ENCODE measurements around the gene S100A7.

Gene S100A7

DNA sequence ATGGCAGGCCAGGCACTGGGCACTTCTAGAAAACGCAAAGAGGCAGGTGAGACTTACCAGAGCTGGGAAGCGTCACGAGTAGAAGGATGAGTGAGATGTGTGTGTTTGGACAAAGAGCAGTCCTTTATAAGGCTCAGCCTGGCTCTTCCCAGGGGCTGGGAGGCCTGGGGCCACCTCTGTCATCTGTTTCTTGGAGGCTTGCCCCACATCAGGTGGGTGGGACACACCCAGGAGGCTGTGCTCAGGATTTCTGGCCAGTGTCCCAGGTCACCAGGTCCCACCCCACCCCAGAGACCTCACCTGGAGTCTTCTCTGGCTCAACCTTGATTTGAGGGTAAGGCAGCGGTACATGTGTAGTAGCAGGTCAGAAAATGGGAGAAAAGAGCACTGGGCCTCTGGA lies at the start of gene S100A7:
TSS of gene S100A7 (minus strand) at position 101 of the 400 bp plus-strand sequence. CDS start 1,638 bp downstream, outside the sequence.
- no peak for DNase-seq

DNA sequence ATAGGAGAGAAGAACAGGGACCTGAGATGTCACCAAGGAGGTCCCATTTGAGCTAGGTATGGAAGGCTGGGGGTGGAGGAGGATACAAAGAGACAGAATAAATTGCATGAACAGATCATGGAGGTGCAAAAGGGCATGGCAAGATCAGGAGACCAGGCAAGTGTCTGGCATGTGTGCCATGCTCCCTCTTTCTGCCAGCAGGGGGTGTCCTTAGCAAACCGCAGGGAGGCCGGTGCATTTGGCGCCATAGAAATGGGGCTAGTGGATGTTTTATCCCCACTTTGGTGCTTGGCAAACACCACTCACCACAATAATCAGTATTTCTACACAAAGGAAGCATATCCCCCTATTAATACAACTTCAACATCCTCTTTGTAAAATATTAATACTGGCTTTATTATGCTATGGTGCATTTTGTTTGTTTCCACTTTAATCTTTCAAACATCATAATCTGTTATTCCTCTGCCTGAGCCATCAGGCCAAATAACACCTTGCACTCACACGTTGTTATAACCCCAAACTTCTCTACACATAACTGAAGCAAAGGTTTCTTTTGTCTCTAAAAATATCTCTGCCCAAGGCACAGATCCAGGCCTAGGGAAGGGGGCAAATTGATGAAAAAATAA lies 49.4 kb upstream of the S100A7 start:
- DNase-seq: no peak

DNA sequence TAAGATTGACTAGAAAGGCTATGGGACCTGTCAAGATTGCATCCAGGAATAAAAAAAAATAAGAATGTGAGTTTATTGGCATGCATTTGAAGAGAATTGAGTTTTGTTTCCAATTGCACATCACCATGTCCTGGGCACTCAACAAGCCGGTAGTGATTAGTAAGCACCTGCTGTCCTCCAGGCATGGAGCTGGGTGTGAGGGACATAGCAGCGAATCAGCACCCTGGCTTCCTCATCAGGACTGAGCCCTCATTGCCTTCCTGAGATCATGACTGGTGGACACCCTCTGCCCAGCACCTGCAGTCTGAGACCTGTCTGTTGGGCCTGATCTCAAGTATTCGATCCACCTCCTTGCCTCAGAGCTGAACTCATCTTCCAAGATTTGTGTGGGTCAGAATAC lies 48.6 kb upstream of the S100A7 start:
- no peak for DNase-seq

DNA sequence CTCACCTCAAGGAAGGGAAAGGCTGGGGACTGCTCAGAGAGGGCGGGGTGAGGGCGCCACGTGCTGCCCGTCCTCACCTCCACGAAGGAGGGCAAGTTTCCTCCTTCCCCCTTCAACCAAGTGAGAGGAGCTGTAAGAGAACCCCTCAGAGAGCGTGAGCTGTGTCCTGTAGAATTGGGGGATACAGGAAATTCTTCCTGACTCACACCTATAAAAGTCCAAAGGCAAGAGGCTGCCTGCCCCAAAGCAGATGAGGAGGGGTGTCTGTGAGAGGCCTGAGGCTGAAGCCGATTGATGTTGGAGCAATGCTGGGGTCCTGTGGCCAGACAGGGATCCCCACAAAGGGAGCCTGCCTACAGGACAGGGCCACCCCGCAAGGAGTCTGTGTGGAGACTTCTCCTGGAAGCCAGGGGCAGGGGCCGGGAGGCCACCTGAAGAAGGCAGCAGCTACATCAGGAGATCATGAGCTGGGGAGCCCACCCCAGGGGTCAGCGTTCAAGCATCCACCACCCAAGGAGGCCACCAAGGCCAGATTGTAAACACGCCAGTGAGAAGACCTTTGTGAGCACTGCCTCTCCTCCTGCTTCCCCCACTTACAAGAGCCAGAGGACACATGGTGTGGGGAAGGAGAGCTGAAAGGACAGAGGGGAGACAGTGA lies 47.6 kb upstream of the S100A7 start:
- DNase-seq: no peak

DNA sequence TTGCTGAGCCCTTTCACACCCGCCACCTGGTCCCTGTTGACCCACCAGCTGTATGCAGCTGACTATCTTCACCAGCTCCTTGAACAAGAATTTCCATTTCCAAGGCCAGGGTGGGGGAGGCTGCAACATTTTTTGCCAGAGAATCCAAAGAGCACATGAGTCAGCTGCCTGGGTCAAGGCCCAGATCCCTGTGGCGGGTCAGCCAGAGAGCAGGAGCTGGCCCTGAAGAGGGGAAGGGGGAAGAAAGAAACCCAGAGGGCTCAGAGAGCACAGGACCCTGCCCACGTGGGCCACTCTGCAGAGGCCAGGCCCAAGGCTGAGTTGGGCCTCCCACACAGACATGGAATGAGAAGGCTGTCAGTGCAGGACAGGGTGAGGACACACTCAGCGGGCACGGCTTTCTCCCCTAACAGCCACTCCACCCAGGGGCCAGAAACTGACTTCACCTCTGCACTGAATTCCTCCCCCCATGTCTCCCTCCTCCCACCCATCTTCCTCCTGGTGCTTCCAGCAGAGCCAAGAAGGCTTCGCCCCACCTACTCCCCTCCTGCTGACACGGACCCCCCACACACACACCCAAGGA lies 46.5 kb upstream of the S100A7 start:
- no peak for DNase-seq

DNA sequence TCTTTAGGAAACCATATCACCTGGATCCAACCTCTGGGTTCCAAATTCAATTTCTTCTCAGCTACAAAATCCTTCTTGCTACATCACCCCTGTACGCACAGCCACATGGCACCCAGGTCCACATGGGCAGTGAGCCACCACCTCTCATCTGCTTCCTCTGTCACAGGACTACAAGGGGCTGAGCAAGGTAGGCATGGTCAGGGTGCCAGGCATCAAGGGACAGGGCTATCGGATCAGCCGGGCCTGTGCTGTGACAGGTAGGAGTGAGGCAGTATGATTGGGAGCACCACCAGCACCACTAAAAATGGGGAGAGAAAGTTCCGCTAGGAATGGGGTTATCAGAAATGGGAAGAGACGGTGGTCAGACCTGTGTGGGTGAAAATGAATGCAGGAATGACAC lies 45.9 kb upstream of the S100A7 start:
- no peak for DNase-seq

DNA sequence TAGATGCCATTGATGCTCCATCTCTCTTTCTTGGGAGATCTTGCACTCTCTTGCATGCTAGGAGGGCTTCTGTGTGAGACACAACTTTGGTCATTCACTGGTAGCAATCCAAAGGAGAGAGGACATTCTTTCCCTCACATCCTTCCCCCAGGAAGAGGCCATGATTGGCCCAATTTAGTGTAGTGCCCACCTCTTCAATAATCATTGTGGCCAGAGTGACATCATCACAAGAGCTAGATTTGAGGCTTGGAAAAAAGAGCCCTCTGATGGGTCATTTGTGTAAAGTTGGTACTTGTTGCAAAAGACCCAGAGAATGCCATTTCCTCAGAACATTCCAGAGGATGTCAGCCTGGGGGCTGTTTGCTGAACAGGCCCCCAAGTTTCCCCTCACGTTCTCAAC lies 45.1 kb upstream of the S100A7 start:
- no peak for DNase-seq

DNA sequence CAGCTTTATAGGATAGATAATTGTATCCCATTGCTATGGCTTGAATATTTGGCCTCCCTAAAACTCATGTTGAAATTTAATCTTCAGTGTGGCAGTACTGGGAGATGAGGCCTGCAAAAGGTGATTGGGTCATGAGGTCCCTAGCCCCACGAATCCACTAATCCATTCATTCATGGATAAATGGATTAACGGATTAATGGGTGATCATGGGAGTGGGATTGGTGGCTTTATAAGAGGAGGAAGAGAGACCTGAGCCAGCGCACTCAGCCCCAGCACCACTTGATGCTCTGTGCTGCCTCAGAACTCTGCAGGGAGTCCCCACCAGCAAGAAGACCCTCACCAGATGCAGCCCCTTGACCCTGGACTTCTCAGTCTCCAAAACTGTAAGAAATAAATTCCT lies 43.3 kb upstream of the S100A7 start:
- no peak for DNase-seq

DNA sequence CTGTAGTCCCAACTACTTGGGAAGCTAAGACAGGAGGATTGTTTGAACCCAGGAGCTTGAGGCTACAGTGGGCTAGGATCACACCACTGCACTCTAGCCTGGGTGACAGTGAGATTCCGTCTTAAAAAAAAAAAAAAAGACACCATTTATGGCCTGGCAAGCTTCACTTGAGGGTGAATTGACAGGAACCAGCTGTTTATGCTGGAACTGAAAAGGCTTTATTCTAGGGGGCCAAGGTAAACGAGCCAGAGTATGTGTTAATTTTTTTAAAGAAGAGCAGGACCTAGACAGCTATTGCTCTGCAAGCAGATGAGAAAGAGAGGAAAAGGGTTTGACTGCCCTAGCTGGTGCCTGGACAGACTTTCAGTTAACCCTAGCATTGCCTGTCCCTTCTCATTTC lies 38.3 kb upstream of the S100A7 start:
- no peak for DNase-seq

DNA sequence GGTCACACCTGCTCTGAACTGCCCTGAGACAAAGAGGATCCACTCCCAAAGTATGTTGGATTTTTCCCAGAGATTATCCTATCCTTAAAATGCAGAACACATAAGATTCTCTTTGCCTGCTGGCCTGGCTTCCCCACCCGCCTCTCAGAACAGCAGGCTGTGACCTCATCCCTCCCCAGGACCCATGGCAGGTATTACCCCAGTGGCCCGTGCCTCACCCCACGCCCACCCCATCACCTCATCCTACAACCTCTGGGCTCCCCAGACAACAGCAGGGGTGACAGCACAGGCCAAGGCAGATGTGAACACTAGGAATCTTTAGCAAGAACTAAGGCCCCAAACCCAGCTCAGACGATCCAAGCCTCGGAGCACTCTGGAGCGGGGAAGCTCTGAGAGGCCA lies 35.1 kb upstream of the S100A7 start:
- no peak for DNase-seq

DNA sequence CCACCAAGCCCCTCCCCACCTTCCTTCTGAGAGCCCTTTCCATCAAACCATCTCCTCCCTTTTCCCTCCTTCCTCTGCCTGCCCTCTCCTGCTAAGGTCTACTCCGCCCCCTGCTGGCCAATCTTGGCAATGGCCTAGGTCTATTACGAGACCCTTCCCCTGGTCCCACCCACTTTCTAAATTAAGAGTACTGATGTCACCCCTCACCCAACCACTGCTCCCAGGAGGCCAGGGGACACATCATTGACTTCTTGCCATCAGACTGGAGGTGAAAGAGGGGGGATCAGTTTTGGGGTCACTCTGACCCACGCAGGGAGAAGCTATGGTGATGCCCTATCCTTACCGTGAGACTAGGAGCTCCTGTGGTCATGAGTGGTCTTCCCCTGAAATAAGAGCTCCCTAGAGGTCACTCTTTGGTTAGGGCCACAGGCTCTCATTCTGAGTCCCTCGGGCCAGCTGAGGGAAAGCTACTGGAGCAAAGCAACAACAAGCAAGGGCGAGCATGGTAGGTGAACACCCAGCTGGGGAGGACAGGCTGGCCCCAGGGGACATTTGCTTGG lies 34.6 kb upstream of the S100A7 start:
- DNase-seq: peak; percentile 52

DNA sequence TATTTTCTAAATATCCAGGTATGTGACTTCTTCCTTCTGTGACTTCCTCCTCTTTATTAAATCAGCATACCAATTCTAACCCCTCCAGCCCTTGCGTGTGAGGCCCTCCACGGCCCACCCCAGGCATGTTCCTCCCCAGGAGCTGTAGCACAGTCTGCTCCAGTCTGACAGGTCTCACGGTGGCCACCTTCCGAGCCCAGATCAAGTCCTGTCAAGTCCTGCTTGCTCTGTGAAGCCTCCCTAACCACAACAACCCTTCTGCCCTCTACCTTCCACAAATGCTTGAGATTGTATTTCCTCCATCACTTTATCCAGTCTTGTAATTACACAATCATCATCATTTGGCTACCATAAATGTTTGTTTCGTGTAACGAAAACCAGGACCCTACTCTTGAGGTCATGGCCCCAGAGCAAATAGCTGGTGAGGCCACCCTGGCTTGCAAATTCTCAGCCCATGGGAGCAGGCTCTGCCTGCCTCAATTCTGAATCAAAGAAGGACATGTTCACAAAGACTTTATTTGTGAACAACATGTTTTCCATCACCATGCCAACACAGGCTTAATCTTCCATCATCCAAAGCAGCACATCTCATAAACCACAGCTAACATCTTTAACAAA lies 33.0 kb upstream of the S100A7 start:
- DNase-seq: peak; percentile 55

DNA sequence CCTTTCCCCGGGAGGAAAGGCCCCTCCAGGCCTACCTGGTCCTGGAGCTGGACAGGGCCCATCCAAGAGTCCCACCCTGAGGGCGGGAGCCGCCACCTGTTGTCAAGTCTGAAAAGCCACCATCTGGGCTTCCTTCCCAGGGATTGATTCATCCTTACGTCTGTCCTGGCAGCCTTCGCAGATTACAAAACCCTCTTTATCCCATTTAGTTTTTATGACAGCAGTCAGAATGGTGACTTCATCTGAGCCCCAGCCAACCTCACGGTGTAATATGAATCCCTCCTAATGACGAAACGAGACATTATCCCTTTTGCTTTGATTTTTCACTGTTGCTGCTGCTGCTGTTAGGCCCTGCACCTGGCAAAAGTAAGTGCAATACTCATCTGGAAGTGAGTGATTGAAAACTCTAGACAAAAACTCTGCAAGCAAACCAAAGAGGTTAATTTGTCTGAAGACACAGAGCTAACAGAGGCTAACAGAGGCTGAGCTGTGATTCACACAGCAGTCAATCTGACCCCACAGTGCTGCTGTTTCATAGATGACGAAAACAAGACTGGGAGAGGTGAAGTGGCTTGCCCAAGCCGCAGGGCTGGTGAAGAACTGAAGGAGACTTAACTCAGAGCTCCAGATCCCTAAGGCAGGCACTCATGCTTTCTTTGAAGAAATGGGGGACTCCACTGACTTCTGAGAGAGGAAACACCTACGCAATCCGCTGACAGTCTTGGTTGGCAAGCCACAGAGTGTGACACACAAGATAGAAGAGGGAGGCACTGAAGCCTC lies 30.0 kb upstream of the S100A7 start:
- DNase-seq: peak; percentile 91

DNA sequence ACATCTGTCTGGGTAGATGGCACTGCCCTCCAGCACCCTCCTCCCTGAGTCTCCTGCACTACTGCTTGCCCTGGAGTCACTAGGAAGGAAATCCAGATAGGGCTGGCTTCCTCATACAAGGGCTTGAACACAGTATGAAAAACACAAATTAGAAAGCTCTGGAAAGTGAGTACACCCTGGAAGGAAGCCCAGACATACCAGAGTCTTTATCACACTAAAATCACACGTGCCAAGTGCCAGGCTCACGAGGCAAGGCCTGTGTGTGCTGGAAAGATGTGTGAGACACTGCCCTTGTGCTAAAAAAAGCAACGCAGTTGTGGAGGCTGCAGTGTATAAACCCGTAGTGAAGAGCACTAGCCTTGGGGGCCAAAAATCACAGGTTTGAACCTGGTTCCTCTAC lies 28.3 kb upstream of the S100A7 start:
- DNase-seq: peak; percentile 9

DNA sequence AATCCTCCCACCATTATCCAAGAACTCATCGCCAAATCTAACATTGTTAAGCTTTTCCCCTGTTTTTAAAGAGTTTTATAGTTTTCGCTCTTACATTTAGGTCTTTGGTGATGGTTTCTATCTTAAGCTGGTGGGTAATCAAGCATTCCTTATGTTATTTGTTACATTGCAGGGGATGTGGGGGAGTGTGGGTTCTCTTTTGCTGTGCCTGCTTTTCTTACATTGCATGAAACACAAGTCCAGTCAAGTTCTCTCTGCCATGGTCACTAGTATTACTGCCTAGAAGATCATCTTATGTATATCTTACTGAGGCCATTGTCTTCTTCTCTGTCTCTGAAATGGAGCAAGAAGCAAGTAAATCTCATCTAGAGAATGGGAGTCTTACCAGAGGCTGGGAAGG lies 27.3 kb upstream of the S100A7 start:
- no peak for DNase-seq

DNA sequence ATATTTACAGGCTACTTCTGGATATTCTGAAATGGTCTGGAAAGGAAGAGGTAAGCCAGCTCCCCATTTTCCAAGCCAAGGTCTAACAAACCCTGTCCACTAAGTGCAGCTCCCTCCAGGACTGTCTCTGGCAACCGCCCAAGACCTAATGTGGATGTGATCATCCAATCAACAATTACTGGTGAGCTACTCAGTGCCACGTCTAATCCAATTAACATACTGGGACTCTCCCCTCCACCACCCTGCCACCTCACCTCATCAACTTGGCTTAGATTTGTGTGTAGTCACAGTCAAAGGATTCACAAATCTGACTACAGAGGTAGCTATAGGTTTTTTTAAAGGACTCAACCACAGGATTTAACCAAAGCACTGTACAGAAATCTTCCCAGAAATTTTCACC lies 25.4 kb upstream of the S100A7 start:
- DNase-seq: peak; percentile 96

DNA sequence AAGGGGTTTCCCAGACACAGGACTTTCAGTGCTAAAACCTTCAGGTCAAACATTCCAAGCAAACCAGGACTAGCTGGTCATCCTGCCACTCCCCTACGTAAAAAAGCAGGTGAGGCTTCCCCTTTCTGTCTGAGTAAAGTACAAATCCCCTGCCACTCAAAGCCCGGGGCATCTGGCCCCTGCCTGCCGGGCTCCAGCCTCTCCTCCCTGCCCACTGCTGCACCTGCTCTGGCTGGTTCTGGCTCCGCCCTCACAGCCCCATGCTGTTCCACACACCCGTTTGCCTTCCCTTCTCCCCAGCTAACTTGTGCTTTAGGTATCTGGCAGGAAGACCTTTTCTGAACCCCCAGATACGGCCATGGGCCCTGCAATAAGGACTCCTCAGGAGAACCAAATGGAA lies 23.3 kb upstream of the S100A7 start:
- DNase-seq: peak; percentile 88

DNA sequence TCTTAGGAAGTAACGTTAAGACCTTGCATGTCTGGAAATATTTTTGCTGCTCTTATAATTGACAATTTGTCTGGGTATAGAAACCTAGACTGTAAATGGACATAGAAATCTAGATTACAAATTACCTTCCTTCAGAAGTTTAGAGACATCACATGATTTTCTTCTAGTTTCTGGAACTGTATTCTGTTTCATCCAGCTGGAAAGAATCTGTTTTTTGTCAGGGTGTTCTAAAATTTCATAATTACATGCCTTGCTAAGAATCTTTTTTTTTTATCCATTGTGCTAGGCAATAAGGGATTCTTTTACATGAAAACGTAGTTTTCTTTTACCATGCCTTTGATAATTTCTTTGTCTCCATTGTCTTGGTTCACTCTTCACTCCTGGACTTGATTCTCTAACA lies 20.7 kb upstream of the S100A7 start:
- no peak for DNase-seq

DNA sequence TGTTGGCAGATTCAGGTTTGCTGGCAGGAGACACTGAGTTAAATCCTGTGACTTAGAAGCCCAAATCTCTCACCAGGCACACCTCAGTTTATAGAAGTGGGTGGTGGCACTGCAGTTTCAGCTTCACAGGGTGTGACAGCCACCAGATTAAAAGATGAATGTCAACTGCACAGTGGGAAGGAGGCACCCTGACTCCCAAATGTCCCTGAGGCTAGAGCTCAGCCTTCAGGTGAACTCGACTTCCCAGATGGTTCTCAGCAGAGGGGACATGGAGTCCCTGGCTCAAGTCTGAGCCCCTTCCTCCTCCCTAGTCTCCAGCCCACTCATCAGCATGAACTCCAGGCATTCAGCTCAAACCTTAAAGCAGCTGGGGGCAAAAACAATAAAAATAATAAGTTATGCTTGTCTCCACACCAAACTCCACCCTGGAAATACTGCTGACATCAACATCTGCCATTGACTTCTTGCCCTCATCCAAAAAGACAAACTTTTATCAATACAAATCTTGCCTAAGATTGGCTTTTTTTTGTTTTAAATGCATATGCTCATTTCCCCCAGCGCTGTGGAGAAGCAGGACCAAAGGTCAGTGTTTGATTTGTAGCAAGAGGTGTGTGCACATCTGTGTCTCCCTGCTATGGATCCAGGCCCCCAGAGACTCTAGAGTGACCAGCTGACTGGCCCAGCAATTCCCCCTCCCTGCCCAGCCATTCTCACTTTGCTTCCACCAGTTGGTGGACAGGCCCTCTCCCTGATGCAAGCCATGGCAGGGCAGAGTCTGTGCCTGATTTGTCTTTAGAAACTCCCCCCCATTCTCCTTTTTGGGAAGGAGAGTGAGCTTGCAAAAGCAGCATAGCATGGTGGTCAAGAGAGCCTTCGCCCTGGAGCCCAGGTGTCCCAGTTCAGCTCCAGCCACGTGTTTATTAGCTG lies 18.5 kb upstream of the S100A7 start:
- no peak for DNase-seq

DNA sequence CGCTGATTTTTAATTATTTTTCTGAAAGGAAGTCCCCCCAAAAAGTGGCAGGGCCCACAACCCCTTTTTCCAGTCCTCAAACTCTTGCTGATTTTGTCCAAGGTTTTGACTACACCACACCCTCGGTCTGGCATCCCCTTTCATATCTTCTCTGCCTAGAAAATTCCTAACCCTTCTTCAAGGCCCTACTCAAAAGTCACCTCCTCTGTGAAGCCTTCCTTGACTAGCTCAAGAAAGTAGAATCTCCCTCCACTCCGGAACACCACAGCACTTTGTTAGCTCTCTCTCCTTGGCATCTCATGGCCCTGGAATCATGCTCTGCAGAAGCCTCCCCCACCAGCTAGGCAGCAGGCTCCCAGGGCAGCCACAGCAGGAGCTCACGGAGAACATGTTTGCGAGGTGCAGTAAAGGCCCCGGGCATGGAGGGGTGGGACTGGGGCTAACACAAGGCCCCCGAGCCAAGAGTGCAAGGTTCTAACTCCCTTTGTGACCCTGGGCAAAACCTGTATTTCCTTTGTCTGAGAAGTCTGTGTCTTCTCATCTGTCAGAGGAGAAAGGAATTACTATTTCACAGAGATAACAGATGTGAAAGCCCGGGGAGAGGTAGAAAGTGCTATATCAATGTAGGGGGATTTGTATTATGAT lies 17.7 kb upstream of the S100A7 start:
- DNase-seq: no peak

DNA sequence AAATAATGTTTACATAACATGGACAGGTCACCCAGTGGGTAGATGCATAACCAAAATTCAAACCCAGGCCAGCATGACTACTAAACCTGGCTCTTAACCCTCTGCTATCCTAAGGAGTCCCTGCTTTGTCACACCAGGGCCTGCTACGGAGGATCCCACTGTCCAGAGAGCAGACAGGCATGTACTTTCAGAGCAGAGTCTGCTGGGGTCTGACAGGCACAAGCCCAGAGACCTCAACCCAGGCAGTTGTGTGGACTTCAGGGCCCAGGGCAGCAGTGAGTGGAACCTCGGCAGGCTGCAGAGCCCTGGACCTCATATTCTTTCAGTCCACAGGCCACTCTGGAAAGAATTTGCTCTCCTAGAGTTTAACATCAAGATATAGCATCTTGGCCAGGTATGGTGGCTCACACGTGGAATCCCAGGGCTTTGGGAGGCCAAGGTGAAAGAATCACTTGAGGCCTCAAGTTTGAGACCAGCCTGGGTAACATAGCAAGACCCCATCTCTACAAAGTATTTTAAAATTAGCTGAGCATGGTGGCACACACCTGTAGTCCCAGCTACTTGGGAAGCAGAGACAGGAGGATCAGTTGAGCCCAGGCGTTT lies 16.1 kb upstream of the S100A7 start:
- DNase-seq: no peak

All from DMS153 (cell line).